ENCODE results near the gene CHD5.
"Not testable (repeated sequence)": the region's sequence is repeated elsewhere in the genome, so short reads cannot be mapped to it uniquely, and the experiment has no call there.

The CHD5 gene

GRCh38 chr1:6077919-6078318 is 102.2 kb downstream of the CHD5 start:
- H2AFZ ChIP-seq (ENCODE audit: low read length): no peak overlapping the region
- H3K36me3 ChIP-seq (replicated peaks; ENCODE audit: insufficient read depth, low read length): no peaks in the 10 kb centered on the region
- H3K27me3 ChIP-seq (replicated peaks; ENCODE audit: insufficient read depth, low read length): no peaks in the 10 kb centered on the region
- H3K9ac ChIP-seq (ENCODE audit: low read length): no peak overlapping the region
- no peaks in the 10 kb centered on the region for H3K79me2 ChIP-seq (ENCODE audit: low read length)
- no peak overlapping the region for H3K4me3 ChIP-seq (ENCODE audit: low read length)
- TF ChIP-seq EZH2 (optimal IDR thresholded peaks at IDR 0.05; ENCODE audit: low read depth, low read length): no peak
- TF ChIP-seq, protein P1, sequence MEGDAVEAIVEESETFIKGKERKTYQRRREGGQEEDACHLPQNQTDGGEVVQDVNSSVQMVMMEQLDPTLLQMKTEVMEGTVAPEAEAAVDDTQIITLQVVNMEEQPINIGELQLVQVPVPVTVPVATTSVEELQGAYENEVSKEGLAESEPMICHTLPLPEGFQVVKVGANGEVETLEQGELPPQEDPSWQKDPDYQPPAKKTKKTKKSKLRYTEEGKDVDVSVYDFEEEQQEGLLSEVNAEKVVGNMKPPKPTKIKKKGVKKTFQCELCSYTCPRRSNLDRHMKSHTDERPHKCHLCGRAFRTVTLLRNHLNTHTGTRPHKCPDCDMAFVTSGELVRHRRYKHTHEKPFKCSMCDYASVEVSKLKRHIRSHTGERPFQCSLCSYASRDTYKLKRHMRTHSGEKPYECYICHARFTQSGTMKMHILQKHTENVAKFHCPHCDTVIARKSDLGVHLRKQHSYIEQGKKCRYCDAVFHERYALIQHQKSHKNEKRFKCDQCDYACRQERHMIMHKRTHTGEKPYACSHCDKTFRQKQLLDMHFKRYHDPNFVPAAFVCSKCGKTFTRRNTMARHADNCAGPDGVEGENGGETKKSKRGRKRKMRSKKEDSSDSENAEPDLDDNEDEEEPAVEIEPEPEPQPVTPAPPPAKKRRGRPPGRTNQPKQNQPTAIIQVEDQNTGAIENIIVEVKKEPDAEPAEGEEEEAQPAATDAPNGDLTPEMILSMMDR (IDR thresholded peaks at IDR 0.05; ENCODE audit: low read length): no peak
- no peaks in the 10 kb centered on the region for H3K4me1 ChIP-seq (ENCODE audit: low read length)
- H3K4me2 ChIP-seq (ENCODE audit: low read depth, low read length): no peak overlapping the region
- H3K27ac ChIP-seq (ENCODE audit: low read length): no peak overlapping the region
- no peaks in the 10 kb centered on the region for H4K20me1 ChIP-seq (ENCODE audit: insufficient read depth, low read length)
- H3K9me3 ChIP-seq (replicated peaks; ENCODE audit: insufficient read depth, low read length): no peaks in the 10 kb centered on the region
- no peak for DNase-seq
- H3F3A ChIP-seq (ENCODE audit: insufficient read depth, low read length): no peaks in the 10 kb centered on the region
- H3K9me2 ChIP-seq (replicated peaks; ENCODE audit: insufficient read depth, low read length): no peaks in the 10 kb centered on the region

DNA sequence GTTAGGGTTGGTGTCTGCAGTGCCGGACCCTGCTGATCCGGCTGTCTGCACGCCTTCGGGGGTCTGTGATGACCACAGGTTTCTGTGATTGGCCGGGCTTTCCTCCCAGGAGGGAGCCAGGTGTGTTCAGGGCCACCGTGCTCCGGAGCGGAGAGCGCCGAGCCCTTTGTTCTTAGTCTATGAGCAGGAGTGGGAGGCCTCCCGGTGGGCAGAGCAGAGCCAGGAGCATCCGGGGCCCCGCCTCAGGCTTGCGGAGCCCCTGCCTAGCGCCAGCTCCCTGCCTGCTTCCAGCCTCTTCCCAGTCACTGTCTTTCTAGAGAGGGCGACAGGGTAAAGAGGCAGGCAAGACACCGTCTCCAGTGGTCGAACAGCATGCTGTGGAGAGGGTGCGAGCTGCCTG is 102.6 kb downstream of the CHD5 start:
- TF ChIP-seq EZH2 (optimal IDR thresholded peaks at IDR 0.05; ENCODE audit: low read depth, low read length) (no peak), EZH2phosphoT487 (IDR thresholded peaks at IDR 0.05; ENCODE audit: low read length) (no peak)
- TF ChIP-seq, protein P1 (IDR thresholded peaks at IDR 0.05; ENCODE audit: low read length): no peak
- H4K20me1 ChIP-seq (ENCODE audit: insufficient read depth, low read length): no peaks in the 10 kb centered on the region
- H3K9me2 ChIP-seq (replicated peaks; ENCODE audit: insufficient read depth, low read length): no peaks in the 10 kb centered on the region
- no peak overlapping the region for H3K4me2 ChIP-seq (ENCODE audit: low read depth, low read length)
- no peak for DNase-seq
- no peaks in the 10 kb centered on the region for H3K27me3 ChIP-seq (replicated peaks; ENCODE audit: insufficient read depth, low read length)
- no peaks in the 10 kb centered on the region for H3K36me3 ChIP-seq (replicated peaks; ENCODE audit: insufficient read depth, low read length)
- H3F3A ChIP-seq (ENCODE audit: insufficient read depth, low read length): no peaks in the 10 kb centered on the region
- no peak overlapping the region for H3K9ac ChIP-seq (ENCODE audit: low read length)
- H3K4me3 ChIP-seq (ENCODE audit: low read length): no peak overlapping the region
- no peaks in the 10 kb centered on the region for H3K4me1 ChIP-seq (ENCODE audit: low read length)
- H3K79me2 ChIP-seq (ENCODE audit: low read length): no peaks in the 10 kb centered on the region
- H2AFZ ChIP-seq (ENCODE audit: low read length): no peak overlapping the region
- no peaks in the 10 kb centered on the region for H3K9me3 ChIP-seq (replicated peaks; ENCODE audit: insufficient read depth, low read length)
- H3K27ac ChIP-seq (ENCODE audit: low read length): no peak overlapping the region

DNA sequence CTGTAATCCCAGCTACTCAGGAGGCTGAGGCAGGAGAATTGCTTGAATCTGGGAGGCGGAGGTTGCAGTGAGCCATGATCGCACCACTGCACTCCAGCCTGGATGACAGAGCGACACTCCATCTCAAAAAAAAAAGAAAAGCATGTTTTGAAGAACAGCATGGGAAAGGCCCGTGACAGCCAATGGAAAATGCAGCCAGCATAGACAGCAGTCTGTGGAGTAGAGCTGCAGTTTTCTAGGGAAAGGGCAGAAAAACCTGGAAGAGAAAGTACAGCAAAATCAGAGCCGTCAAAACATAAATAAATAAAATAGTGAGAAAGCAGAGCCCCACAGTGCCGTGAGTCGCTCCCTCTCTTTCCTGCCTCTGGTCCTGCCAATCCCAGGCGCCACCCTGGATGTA is 103.1 kb downstream of the CHD5 start:
- not testable (repeated sequence) for H3K4me3 ChIP-seq (ENCODE audit: low read length); H3K9me3 ChIP-seq (replicated peaks; ENCODE audit: insufficient read depth, low read length); H3F3A ChIP-seq (ENCODE audit: insufficient read depth, low read length); H3K79me2 ChIP-seq (ENCODE audit: low read length); H3K4me1 ChIP-seq (ENCODE audit: low read length); H2AFZ ChIP-seq (ENCODE audit: low read length); H3K4me2 ChIP-seq (ENCODE audit: low read depth, low read length); H3K9me2 ChIP-seq (replicated peaks; ENCODE audit: insufficient read depth, low read length); H3K27me3 ChIP-seq (replicated peaks; ENCODE audit: insufficient read depth, low read length); H3K27ac ChIP-seq (ENCODE audit: low read length); H4K20me1 ChIP-seq (ENCODE audit: insufficient read depth, low read length); DNase-seq; H3K36me3 ChIP-seq (replicated peaks; ENCODE audit: insufficient read depth, low read length); H3K9ac ChIP-seq (ENCODE audit: low read length)

GRCh38 chr1:6075748-6076147 is 104.4 kb downstream of the CHD5 start:
- Histone ChIP-seq H3K27ac (ENCODE audit: low read length) (no peak overlapping the region), H3K9ac (ENCODE audit: low read length) (no peak overlapping the region), H3F3A (ENCODE audit: insufficient read depth, low read length) (no peaks in the 10 kb centered on the region), H3K9me2 (replicated peaks; ENCODE audit: insufficient read depth, low read length) (no peaks in the 10 kb centered on the region), H3K4me1 (ENCODE audit: low read length) (no peaks in the 10 kb centered on the region), H3K36me3 (replicated peaks; ENCODE audit: insufficient read depth, low read length) (no peaks in the 10 kb centered on the region), H3K4me3 (ENCODE audit: low read length) (no peak overlapping the region), H3K27me3 (replicated peaks; ENCODE audit: insufficient read depth, low read length) (no peaks in the 10 kb centered on the region), H3K4me2 (ENCODE audit: low read depth, low read length) (no peak overlapping the region), H2AFZ (ENCODE audit: low read length) (no peak overlapping the region), H4K20me1 (ENCODE audit: insufficient read depth, low read length) (no peaks in the 10 kb centered on the region), H3K79me2 (ENCODE audit: low read length) (no peaks in the 10 kb centered on the region), H3K9me3 (replicated peaks; ENCODE audit: insufficient read depth, low read length) (no peaks in the 10 kb centered on the region)
- DNase-seq: no peak
- no peak for TF ChIP-seq EZH2 (optimal IDR thresholded peaks at IDR 0.05; ENCODE audit: low read depth, low read length)
- TF ChIP-seq, protein P1 (IDR thresholded peaks at IDR 0.05; ENCODE audit: low read length): no peak

Measured in MM.1S (cell line).